Kidney (tissue), 14 donors: ENCODE results near the gene CUX1. TPM values are rescaled to one million over a fixed set of nuclear protein-coding genes. Genes with fewer than 3 reads are reported as not detected.
A peak's percentile ranks its signal among the peaks of the same experiment; 100 is the strongest.

Source experiments
- DNase-seq, 5 donors: peaks; one replicate each; pipeline ENCODE4 v3.0.0-alpha.2; 2013 to 2020
- FAIRE-seq: peaks from 2 replicates; lab custom pipeline; 2012; peaks lifted over from hg19 to GRCh38; lab: Jason Lieb, UNC
- H3K27ac ChIP-seq, 2 donors: one replicate each; pipeline ENCODE4 v1.7.0; 2013; ENCODE audit warnings: low read depth in 2 of 2, low read length in 2 of 2, inconsistent platforms in 1 of 2
- H3K27me3 ChIP-seq: one replicate; pipeline ENCODE4 v1.7.1; 2013; ENCODE audit warnings: low read length, inconsistent platforms; ENCODE audit not compliant: control insufficient read depth, insufficient read depth
- H3K36me3 ChIP-seq, 3 donors: one replicate each; pipeline versions ENCODE4 v1.7.0 to v1.7.1; 2013; ENCODE audit warnings: low read length in 3 of 3, control low read depth in 1 of 3, inconsistent platforms in 1 of 3; ENCODE audit not compliant: insufficient read depth in 3 of 3, control insufficient read depth in 2 of 3
- H3K4me1 ChIP-seq, 3 donors: one replicate each; pipeline versions ENCODE4 v1.7.0 to v1.7.1; 2013; ENCODE audit warnings: low read length in 3 of 3, inconsistent platforms in 1 of 3, low read depth in 1 of 3; ENCODE audit not compliant: control insufficient read depth in 2 of 3, insufficient read depth in 2 of 3
- H3K4me3 ChIP-seq, 3 donors: one replicate each; pipeline versions ENCODE4 v1.7.0 to v1.8.1; 2013; ENCODE audit warnings: low read length in 3 of 3, control low read depth in 1 of 3, inconsistent platforms in 1 of 3
- H3K9ac ChIP-seq, 3 donors: one replicate each; pipeline versions ENCODE4 v1.7.0 to v1.7.1; 2013; ENCODE audit warnings: low read length in 3 of 3, control low read depth in 1 of 3, inconsistent platforms in 1 of 3
- H3K9me3 ChIP-seq, 3 donors: one replicate each; pipeline versions ENCODE4 v1.7.0 to v1.7.1; 2013; ENCODE audit warnings: low read length in 3 of 3, control low read depth in 1 of 3, inconsistent platforms in 1 of 3; ENCODE audit not compliant: control insufficient read depth in 2 of 3, insufficient read depth in 1 of 3
- intact Hi-C: fragments of 100-400 bp; cut with DNase I; formaldehyde crosslinking; loops from one replicate; pipeline ENCODE4 v1.11.1; 2022
- polyA plus RNA-seq: library from polyadenylated mRNA; stranded (reverse); fragments of 350-450 nt; fragmentation: Illumina TruSeq; extraction: RNeasy Lipid Tissue Mini Kit (QIAGEN cat#74804); gene quantifications from one replicate; pipeline ENCODE4 v1.2.3, GENCODE V29; 2014; ENCODE audit warnings: low read depth, low replicate concordance; ENCODE audit not compliant: insufficient read depth
- total RNA-seq: library from RNA; stranded (reverse); fragmentation: NEBNext Ultra II Directional; extraction: Animal tissue kit (Norgen Biotek cat#: 25700); gene quantifications from one replicate; pipeline ENCODE4 v1.2.1, GENCODE V29; 2021
- TF ChIP-seq, protein P1 (sequence below): IDR thresholded peaks from 3 replicates; pipeline ENCODE4 v1.5.1; 2012; ENCODE audit warnings: mild to moderate bottlenecking, moderate library complexity, borderline replicate concordance; ENCODE audit not compliant: insufficient read depth; ENCODE audit errors: extremely low read depth
- donor health status: control.
- donor health status: control.
- donor health status: control.
- donor health status: control.
- donor health status: control.
- donor health status: DM: yes; HTN: yes; CAD: no.
- donor health status: Normal renal cell carcinoma (clear cell type).

CUX1 gene
- total and polyA plus RNA-seq, 2 donors from 2014 or later: 71.4 to 126 TPM

DNA sequence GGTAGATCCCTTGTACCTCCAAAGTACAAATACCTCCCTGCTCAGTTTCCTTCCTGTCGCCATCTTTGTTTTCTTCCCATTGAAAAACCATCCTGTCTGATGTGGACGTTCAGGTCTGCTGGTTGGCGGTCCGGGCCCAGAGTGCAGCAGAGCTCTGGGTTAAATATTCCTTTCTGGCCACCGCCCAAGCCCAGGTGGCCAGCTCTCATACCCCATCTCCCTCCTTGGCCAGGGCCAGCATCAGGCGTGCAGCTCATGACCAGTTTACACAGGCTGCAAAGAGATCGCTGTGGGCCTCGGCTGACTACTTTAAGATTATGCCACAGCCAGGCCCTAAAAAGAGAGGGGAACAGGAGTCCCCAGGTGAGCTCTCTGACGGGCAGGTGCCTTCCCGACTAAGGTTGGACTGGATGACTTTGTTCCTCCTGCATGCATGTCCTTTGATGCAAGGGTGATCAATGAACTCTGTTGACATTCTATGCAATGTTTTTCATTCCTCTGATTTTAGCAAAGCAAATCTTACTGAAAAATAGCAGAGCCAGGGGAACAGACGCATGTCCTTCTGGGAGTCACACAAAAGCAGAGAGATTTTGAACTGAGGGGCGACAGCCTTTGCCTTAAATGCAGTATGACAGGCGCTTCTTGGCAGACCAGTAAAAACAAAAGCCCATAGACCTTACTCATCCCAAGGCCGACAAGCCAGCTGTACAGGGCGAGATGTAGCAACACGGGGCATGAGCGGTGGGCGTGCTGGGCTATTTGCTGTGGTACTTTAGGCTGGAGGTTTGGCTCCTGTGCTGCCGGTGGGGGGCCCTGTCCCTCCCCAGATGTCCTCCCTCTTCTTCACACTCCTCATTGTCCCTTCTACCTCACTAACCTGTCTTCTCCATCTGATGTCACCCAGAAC, 435.9 kb downstream of the CUX1 start:
- Histone ChIP-seq H3K27ac (no peak overlapping the region), H3K36me3 (peaks cover 0 to 5% (median 0%) of the 10 kb centered on the region in 3 donors), H3K4me1 (no peaks in the 10 kb centered on the region), H3K9me3 (no peaks in the 10 kb centered on the region), H3K27me3 (no peaks in the 10 kb centered on the region), H3K4me3 (no peak overlapping the region), H3K9ac (no peak overlapping the region)
- intact Hi-C loops: no loop called here
- no peak for FAIRE-seq
- peak in 1 of 5 donors; percentile 56 for DNase-seq
- TF ChIP-seq, protein P1, sequence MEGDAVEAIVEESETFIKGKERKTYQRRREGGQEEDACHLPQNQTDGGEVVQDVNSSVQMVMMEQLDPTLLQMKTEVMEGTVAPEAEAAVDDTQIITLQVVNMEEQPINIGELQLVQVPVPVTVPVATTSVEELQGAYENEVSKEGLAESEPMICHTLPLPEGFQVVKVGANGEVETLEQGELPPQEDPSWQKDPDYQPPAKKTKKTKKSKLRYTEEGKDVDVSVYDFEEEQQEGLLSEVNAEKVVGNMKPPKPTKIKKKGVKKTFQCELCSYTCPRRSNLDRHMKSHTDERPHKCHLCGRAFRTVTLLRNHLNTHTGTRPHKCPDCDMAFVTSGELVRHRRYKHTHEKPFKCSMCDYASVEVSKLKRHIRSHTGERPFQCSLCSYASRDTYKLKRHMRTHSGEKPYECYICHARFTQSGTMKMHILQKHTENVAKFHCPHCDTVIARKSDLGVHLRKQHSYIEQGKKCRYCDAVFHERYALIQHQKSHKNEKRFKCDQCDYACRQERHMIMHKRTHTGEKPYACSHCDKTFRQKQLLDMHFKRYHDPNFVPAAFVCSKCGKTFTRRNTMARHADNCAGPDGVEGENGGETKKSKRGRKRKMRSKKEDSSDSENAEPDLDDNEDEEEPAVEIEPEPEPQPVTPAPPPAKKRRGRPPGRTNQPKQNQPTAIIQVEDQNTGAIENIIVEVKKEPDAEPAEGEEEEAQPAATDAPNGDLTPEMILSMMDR: no peak

- Histone ChIP-seq H3K4me3 (no peak overlapping the region), H3K27me3 (no peaks in the 10 kb centered on the region), H3K36me3 (peaks cover 0 to 5% (median 0%) of the 10 kb centered on the region in 3 donors), H3K9ac (no peak overlapping the region), H3K27ac (no peak overlapping the region), H3K9me3 (no peaks in the 10 kb centered on the region), H3K4me1 (no peaks in the 10 kb centered on the region)
- TF ChIP-seq, protein P1: no peak
- FAIRE-seq (no peak), DNase-seq (peak in 1 of 5 donors; percentile 37)
- intact Hi-C loops: no loop called here
Observed at GRCh38 chr7:102253973-102254370, 436.5 kb downstream of the CUX1 start.

GRCh38 chr7:102254521-102254920, 437.1 kb downstream of the CUX1 start:
- Histone ChIP-seq H3K4me1 (no peaks in the 10 kb centered on the region), H3K4me3 (no peak overlapping the region), H3K36me3 (peaks cover 0 to 5% (median 0%) of the 10 kb centered on the region in 3 donors), H3K27me3 (no peaks in the 10 kb centered on the region), H3K9me3 (no peaks in the 10 kb centered on the region), H3K9ac (no peak overlapping the region), H3K27ac (no peak overlapping the region)
- intact Hi-C loops: no loop called here
- TF ChIP-seq, protein P1: no peak
- peak in 1 of 5 donors; percentile 10 for DNase-seq
- no peak for FAIRE-seq
